Bronchial epithelial cell (primary cell): ENCODE results near the gene VDR. TPM values are rescaled to one million over a fixed set of nuclear protein-coding genes. Genes with fewer than 3 reads are reported as not detected.

Experiments used
- DNase-seq: peaks from one replicate; pipeline ENCODE4 v3.0.0-alpha.2; 2010; ENCODE audit warnings: low read depth
- FAIRE-seq: peaks from 2 replicates; lab custom pipeline; 2011; peaks lifted over from hg19 to GRCh38; lab: Jason Lieb, UNC
- H3K27me3 ChIP-seq: 2 replicates; pipeline ENCODE4 v1.5.1; 2011; ENCODE audit warnings: low read length; ENCODE audit not compliant: control insufficient read depth, insufficient read depth
- H3K36me3 ChIP-seq: 2 replicates; pipeline ENCODE4 v1.5.1; 2011; ENCODE audit warnings: low read length; ENCODE audit not compliant: control insufficient read depth, insufficient read depth
- H3K4me3 ChIP-seq: 2 replicates; pipeline ENCODE4 v1.5.1; 2011; ENCODE audit warnings: mild to moderate bottlenecking, low read depth, low read length, control low read depth
- total RNA-seq: library from RNA; depleted of rRNA; stranded (reverse); fragments of >200 nt; gene quantifications from 2 replicates; pipeline ENCODE4 v1.2.1, GENCODE V29; 2014
- TF ChIP-seq, protein P1 (sequence below): IDR thresholded peaks from 2 replicates; pipeline ENCODE4 v1.5.1; 2011; ENCODE audit warnings: mild to moderate bottlenecking, moderate library complexity, low read length, control low read depth, inconsistent platforms; ENCODE audit not compliant: insufficient read depth, severe bottlenecking

Gene VDR
- total RNA-seq, 1 donor from 2014 or later = 3.4 TPM

DNA sequence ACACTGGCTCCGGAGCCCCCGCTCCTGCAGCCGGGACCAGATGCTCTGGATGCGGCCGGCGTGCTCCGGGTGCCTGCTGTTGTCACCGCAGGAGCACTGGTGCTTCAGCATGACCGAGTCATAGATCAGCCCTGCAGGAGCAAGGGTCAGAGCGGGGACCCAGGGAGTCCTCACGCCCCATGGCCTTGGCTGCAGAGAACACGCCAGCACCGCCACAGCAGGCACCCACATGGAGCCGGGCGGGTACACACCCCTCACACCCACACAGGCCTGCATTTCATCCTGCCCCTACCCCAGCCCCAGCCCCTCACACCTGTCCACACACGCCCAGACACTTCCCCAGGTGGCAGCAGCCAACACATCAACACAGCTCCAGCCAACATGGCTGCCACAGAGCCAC lies 112.9 kb downstream of the VDR start:
- no peak overlapping the region for H3K4me3 ChIP-seq
- no peaks in the 10 kb centered on the region for H3K27me3 ChIP-seq
- no peak for DNase-seq
- H3K36me3 ChIP-seq = peaks cover 59% of the 10 kb centered on the region
- FAIRE-seq = no peak
- TF ChIP-seq, protein P1, sequence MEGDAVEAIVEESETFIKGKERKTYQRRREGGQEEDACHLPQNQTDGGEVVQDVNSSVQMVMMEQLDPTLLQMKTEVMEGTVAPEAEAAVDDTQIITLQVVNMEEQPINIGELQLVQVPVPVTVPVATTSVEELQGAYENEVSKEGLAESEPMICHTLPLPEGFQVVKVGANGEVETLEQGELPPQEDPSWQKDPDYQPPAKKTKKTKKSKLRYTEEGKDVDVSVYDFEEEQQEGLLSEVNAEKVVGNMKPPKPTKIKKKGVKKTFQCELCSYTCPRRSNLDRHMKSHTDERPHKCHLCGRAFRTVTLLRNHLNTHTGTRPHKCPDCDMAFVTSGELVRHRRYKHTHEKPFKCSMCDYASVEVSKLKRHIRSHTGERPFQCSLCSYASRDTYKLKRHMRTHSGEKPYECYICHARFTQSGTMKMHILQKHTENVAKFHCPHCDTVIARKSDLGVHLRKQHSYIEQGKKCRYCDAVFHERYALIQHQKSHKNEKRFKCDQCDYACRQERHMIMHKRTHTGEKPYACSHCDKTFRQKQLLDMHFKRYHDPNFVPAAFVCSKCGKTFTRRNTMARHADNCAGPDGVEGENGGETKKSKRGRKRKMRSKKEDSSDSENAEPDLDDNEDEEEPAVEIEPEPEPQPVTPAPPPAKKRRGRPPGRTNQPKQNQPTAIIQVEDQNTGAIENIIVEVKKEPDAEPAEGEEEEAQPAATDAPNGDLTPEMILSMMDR = no peak

Other genes with a start within 250 kb of the VDR start
- 7.6 and 9.9 TPM in 2 replicates for gene RPAP3, start 199.0 kb downstream of the VDR start, total RNA-seq
- 0.38 TPM in 1 of 2 replicates, not detected in the other for gene ENDOU, start 179.5 kb downstream of the VDR start, total RNA-seq
- gene RAPGEF3, start 146.1 kb downstream of the VDR start, total RNA-seq = 0.90 and 3.9 TPM in 2 replicates
- 7.3 and 10.3 TPM in 2 replicates for gene SLC48A1, start 131.8 kb downstream of the VDR start, total RNA-seq
- gene HDAC7, start 85.1 kb downstream of the VDR start, total RNA-seq = 7.1 and 9.0 TPM in 2 replicates
- gene TMEM106C, start 58.6 kb upstream of the VDR start, total RNA-seq = 63.1 and 88.5 TPM in 2 replicates
- under 0.01 TPM in 2 replicates for gene COL2A1, start 99.5 kb upstream of the VDR start, total RNA-seq
- 10.2 and 10.8 TPM in 2 replicates for gene SENP1, start 201.1 kb upstream of the VDR start, total RNA-seq
- gene PFKM, start 214.4 kb upstream of the VDR start, total RNA-seq = 23.7 and 45.8 TPM in 2 replicates